ENCODE measurements around the gene LRRC2. TPM values are rescaled to one million over a fixed set of nuclear protein-coding genes. Genes with fewer than 3 reads are reported as not detected.

LRRC2 gene
- polyA plus RNA-seq (2013), result 0.62 TPM

- Histone ChIP-seq H3K4me3 (ENCODE audit: control insufficient read depth in 1 of 7, extremely low read depth in 1 of 7, insufficient read depth in 4 of 7, low read depth in 2 of 7, low read length in 6 of 7) (peak within 1 kb of the TSS; percentile 55 to 84 (median 68)), H3K9me3 (ENCODE audit: control extremely low read depth in 1 of 5, control insufficient read depth in 4 of 5, insufficient read depth in 2 of 5, low read depth in 1 of 5, low read length in 4 of 5) (peaks cover 0 to 3% (median 2%) of the 10 kb centered on the region in 5 experiments), H3K4me1 (ENCODE audit: control extremely low read depth in 1 of 4, control insufficient read depth in 4 of 4, insufficient read depth in 4 of 4, low read length in 3 of 4) (peaks cover 0 to 13% (median 10%) of the 10 kb centered on the region in 4 experiments), H3K27me3 (replicated peaks in 2 of 5; ENCODE audit: control insufficient read depth in 4 of 5, insufficient read depth in 5 of 5, low read length in 4 of 5) (peaks cover 0 to 28% (median 15%) of the 10 kb centered on the region in 5 experiments), H3K36me3 (ENCODE audit: control insufficient read depth in 4 of 4, insufficient read depth in 4 of 4, low read length in 3 of 4) (no peaks in the 10 kb centered on the region), H3K27ac (ENCODE audit: insufficient read depth in 1 of 2, low read depth in 1 of 2, low read length in 2 of 2, poor library complexity in 1 of 2, severe bottlenecking in 2 of 2) (no peak within 1 kb of the TSS)
- DNase-seq, result peak in 2 of 3 donors; percentile 52 to 66
- 5% methylated on average over 29 of the region's 39 CpGs for WGBS (ENCODE audit: insufficient coverage)
- ChIA-PET CTCF (interaction anchor here (1.3 to 13.4 kb wide), 2 partner anchors 26 to 79 kb away, joined by 3 to 184 read pairs; no protein-coding TSS in a partner anchor), POLR2A (no interaction called here)
These were observed at the start of gene LRRC2 for GRCh38 chr3:46566040-46566641. Gene LRRC2, minus strand, starts transcription at chr3:46566302. Its CDS starts 14,711 bp downstream, at chr3:46551591.

GRCh38 chr3:46615050-46615775, 49.1 kb upstream of the LRRC2 start:
- no peak overlapping the region for H3K4me3 ChIP-seq (ENCODE audit: control insufficient read depth in 1 of 7, extremely low read depth in 1 of 7, insufficient read depth in 4 of 7, low read depth in 2 of 7, low read length in 6 of 7)
- no peaks in the 10 kb centered on the region for H3K9me3 ChIP-seq (ENCODE audit: control extremely low read depth in 1 of 5, control insufficient read depth in 4 of 5, insufficient read depth in 2 of 5, low read depth in 1 of 5, low read length in 4 of 5)
- CTCF ChIA-PET, result interaction anchor here (0.8 kb wide), 1 partner anchor 64 kb away, joined by 4 read pairs; no protein-coding TSS in a partner anchor
- H3K27me3 ChIP-seq (replicated peaks in 2 of 5; ENCODE audit: control insufficient read depth in 4 of 5, insufficient read depth in 5 of 5, low read length in 4 of 5), result no peaks in the 10 kb centered on the region
- H3K4me1 ChIP-seq (ENCODE audit: control extremely low read depth in 1 of 4, control insufficient read depth in 4 of 4, insufficient read depth in 4 of 4, low read length in 3 of 4), result peaks cover 0 to 3% (median 1%) of the 10 kb centered on the region in 4 experiments
- H3K36me3 ChIP-seq (ENCODE audit: control insufficient read depth in 4 of 4, insufficient read depth in 4 of 4, low read length in 3 of 4), result no peaks in the 10 kb centered on the region
- POLR2A ChIA-PET, result interaction anchor here (0.6 kb wide), 1 partner anchor 577 kb away, joined by 6 read pairs; no protein-coding TSS in a partner anchor
- H3K27ac ChIP-seq (ENCODE audit: insufficient read depth in 1 of 2, low read depth in 1 of 2, low read length in 2 of 2, poor library complexity in 1 of 2, severe bottlenecking in 2 of 2), result no peak overlapping the region
- 83% methylated on average over 7 of the region's 9 CpGs for WGBS (ENCODE audit: insufficient coverage)
- no peak for DNase-seq

- H3K27me3 ChIP-seq (replicated peaks in 2 of 5; ENCODE audit: control insufficient read depth in 4 of 5, insufficient read depth in 5 of 5, low read length in 4 of 5), result no peaks in the 10 kb centered on the region
These were observed 48.3 kb upstream of the LRRC2 start for GRCh38 chr3:46614431-46614830.

GRCh38 chr3:46613313-46614005, 47.4 kb upstream of the LRRC2 start:
- 92% methylated on average over 6 of the region's 10 CpGs for WGBS (ENCODE audit: insufficient coverage)
- Histone ChIP-seq H3K4me3 (ENCODE audit: control insufficient read depth in 1 of 7, extremely low read depth in 1 of 7, insufficient read depth in 4 of 7, low read depth in 2 of 7, low read length in 6 of 7) (no peak overlapping the region), H3K9me3 (ENCODE audit: control extremely low read depth in 1 of 5, control insufficient read depth in 4 of 5, insufficient read depth in 2 of 5, low read depth in 1 of 5, low read length in 4 of 5) (no peaks in the 10 kb centered on the region), H3K36me3 (ENCODE audit: control insufficient read depth in 4 of 4, insufficient read depth in 4 of 4, low read length in 3 of 4) (no peaks in the 10 kb centered on the region), H3K27me3 (replicated peaks in 2 of 5; ENCODE audit: control insufficient read depth in 4 of 5, insufficient read depth in 5 of 5, low read length in 4 of 5) (no peaks in the 10 kb centered on the region), H3K27ac (ENCODE audit: insufficient read depth in 1 of 2, low read depth in 1 of 2, low read length in 2 of 2, poor library complexity in 1 of 2, severe bottlenecking in 2 of 2) (no peak overlapping the region), H3K4me1 (ENCODE audit: control extremely low read depth in 1 of 4, control insufficient read depth in 4 of 4, insufficient read depth in 4 of 4, low read length in 3 of 4) (no peaks in the 10 kb centered on the region)
- no peak for DNase-seq
- CTCF ChIA-PET, result interaction anchor here (1.1 kb wide), 1 partner anchor 13 kb away, joined by 4 read pairs; no protein-coding TSS in a partner anchor
- POLR2A ChIA-PET, result no interaction called here

More at GRCh38 chr3:46614431-46614830, 48.3 kb upstream of the LRRC2 start:
- no peak for DNase-seq
- CTCF ChIA-PET, result interaction anchor here (0.8 to 1.1 kb wide), 2 partner anchors 12 to 63 kb away, joined by 4 read pairs; no protein-coding TSS in a partner anchor
- Histone ChIP-seq H3K27ac (ENCODE audit: insufficient read depth in 1 of 2, low read depth in 1 of 2, low read length in 2 of 2, poor library complexity in 1 of 2, severe bottlenecking in 2 of 2) (no peak overlapping the region), H3K4me3 (ENCODE audit: control insufficient read depth in 1 of 7, extremely low read depth in 1 of 7, insufficient read depth in 4 of 7, low read depth in 2 of 7, low read length in 6 of 7) (no peak overlapping the region), H3K9me3 (ENCODE audit: control extremely low read depth in 1 of 5, control insufficient read depth in 4 of 5, insufficient read depth in 2 of 5, low read depth in 1 of 5, low read length in 4 of 5) (no peaks in the 10 kb centered on the region), H3K4me1 (ENCODE audit: control extremely low read depth in 1 of 4, control insufficient read depth in 4 of 4, insufficient read depth in 4 of 4, low read length in 3 of 4) (no peaks in the 10 kb centered on the region), H3K36me3 (ENCODE audit: control insufficient read depth in 4 of 4, insufficient read depth in 4 of 4, low read length in 3 of 4) (no peaks in the 10 kb centered on the region)
- 100% methylated on average over 1 of the region's 4 CpGs for whole genome bisulfite sequencing (ENCODE audit: insufficient coverage)
- POLR2A ChIA-PET, result no interaction called here

- H3K27ac ChIP-seq (ENCODE audit: insufficient read depth in 1 of 2, low read depth in 1 of 2, low read length in 2 of 2, poor library complexity in 1 of 2, severe bottlenecking in 2 of 2), result no peak within 1 kb of the TSS
- 88% methylated on average over 9 of the region's 9 CpGs for WGBS (ENCODE audit: insufficient coverage)
- no peaks in the 10 kb centered on the region for H3K27me3 ChIP-seq (replicated peaks in 2 of 5; ENCODE audit: control insufficient read depth in 4 of 5, insufficient read depth in 5 of 5, low read length in 4 of 5)
- DNase-seq, result no peak
- H3K36me3 ChIP-seq (ENCODE audit: control insufficient read depth in 4 of 4, insufficient read depth in 4 of 4, low read length in 3 of 4), result no peaks in the 10 kb centered on the region
- ChIA-PET POLR2A (no interaction called here), CTCF (interaction anchor here (1.2 kb wide), 2 partner anchors 14 to 15 kb away, joined by 3 read pairs; no protein-coding TSS in a partner anchor)
- H3K4me3 ChIP-seq (ENCODE audit: control insufficient read depth in 1 of 7, extremely low read depth in 1 of 7, insufficient read depth in 4 of 7, low read depth in 2 of 7, low read length in 6 of 7), result no peak within 1 kb of the TSS
- no peaks in the 10 kb centered on the region for H3K9me3 ChIP-seq (ENCODE audit: control extremely low read depth in 1 of 5, control insufficient read depth in 4 of 5, insufficient read depth in 2 of 5, low read depth in 1 of 5, low read length in 4 of 5)
- no peaks in the 10 kb centered on the region for H3K4me1 ChIP-seq (ENCODE audit: control extremely low read depth in 1 of 4, control insufficient read depth in 4 of 4, insufficient read depth in 4 of 4, low read length in 3 of 4)
These were observed 46.2 kb upstream of the LRRC2 start, which contains the start of gene FAM240A for GRCh38 chr3:46612324-46612723. Gene FAM240A, plus strand, starts transcription at chr3:46612525. Its CDS starts 159 bp downstream, at chr3:46612684.

- WGBS (ENCODE audit: insufficient coverage), result 95% methylated on average over 7 of the region's 12 CpGs
- POLR2A ChIA-PET, result no interaction called here
- CTCF ChIA-PET, result no interaction called here
These were observed 44.0 kb upstream of the LRRC2 start for GRCh38 chr3:46609944-46610722.

More at GRCh38 chr3:46609944-46610722, 44.0 kb upstream of the LRRC2 start:
- Histone ChIP-seq H3K27me3 (replicated peaks in 2 of 5; ENCODE audit: control insufficient read depth in 4 of 5, insufficient read depth in 5 of 5, low read length in 4 of 5) (no peaks in the 10 kb centered on the region), H3K9me3 (ENCODE audit: control extremely low read depth in 1 of 5, control insufficient read depth in 4 of 5, insufficient read depth in 2 of 5, low read depth in 1 of 5, low read length in 4 of 5) (no peaks in the 10 kb centered on the region), H3K27ac (ENCODE audit: insufficient read depth in 1 of 2, low read depth in 1 of 2, low read length in 2 of 2, poor library complexity in 1 of 2, severe bottlenecking in 2 of 2) (no peak overlapping the region), H3K4me1 (ENCODE audit: control extremely low read depth in 1 of 4, control insufficient read depth in 4 of 4, insufficient read depth in 4 of 4, low read length in 3 of 4) (no peaks in the 10 kb centered on the region), H3K36me3 (ENCODE audit: control insufficient read depth in 4 of 4, insufficient read depth in 4 of 4, low read length in 3 of 4) (no peaks in the 10 kb centered on the region), H3K4me3 (ENCODE audit: control insufficient read depth in 1 of 7, extremely low read depth in 1 of 7, insufficient read depth in 4 of 7, low read depth in 2 of 7, low read length in 6 of 7) (no peak overlapping the region)
- DNase-seq, result no peak

All from common myeloid progenitor, CD34-positive (primary cell).